HG03565 (cell line): ENCODE measurements around the gene RAB33A.
"Not testable (repeated sequence)": the region's sequence is repeated elsewhere in the genome, so short reads cannot be mapped to it uniquely, and the experiment has no call there.

Source experiments
- ATAC-seq: cut with Tn5 transposase; IDR thresholded peaks from one replicate; pipeline ENCODE4 v1.9.1; 2021; ENCODE audit warnings: mild to moderate bottlenecking, moderate library complexity; ENCODE audit not compliant: unreplicated experiment

RAB33A gene

DNA sequence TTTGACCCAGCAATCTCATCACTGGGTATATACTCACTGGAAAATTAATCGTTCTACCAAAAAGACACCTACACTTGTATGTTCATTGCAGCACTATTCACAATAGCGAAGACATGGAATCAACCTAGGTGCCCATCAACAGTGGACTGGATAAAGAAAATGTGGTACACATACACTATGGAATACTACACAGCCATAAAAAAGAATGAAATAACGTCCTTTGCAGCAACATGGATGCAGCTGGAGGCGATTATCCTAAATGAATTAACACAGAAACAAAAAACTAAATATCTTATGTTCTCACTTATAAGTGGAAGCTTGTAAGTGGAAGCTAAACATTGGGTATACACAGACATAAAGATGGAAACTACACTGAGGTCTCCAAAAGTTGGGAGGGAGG is 59.4 kb downstream of the RAB33A start:
- ATAC-seq: not testable (repeated sequence)
